Upper lobe of left lung (tissue), 6 donors: ENCODE data around the gene RBFOX2. TPM values are rescaled to one million over a fixed set of nuclear protein-coding genes. Genes with fewer than 3 reads are reported as not detected.

Experiments used
- ATAC-seq, 2 donors: fragments of 200-7000 bp; cut with Tn5 transposase; one replicate each; pipeline ENCODE4 v1.9.1; 2022; ENCODE audit warnings: mild to moderate bottlenecking in 2 of 2, moderate library complexity in 2 of 2; ENCODE audit not compliant: low FRiP score in 2 of 2
- DNase-seq, 2 donors: peaks; one replicate each; pipeline ENCODE4 v3.0.0-alpha.2; 2019 to 2020
- H3K27ac ChIP-seq, 4 donors: fragments of 200-600 bp; sonication (generic); one replicate each; pipeline ENCODE4 v1.5.1; 2016 to 2019
- H3K27me3 ChIP-seq, 4 donors: fragments of 200-600 bp; sonication (generic); one replicate each; pipeline ENCODE4 v1.5.1; 2017 to 2019
- H3K36me3 ChIP-seq, 4 donors: fragments of 200-600 bp; sonication (generic); one replicate each; pipeline ENCODE4 v1.5.1; 2016 to 2019
- H3K4me1 ChIP-seq, 4 donors: fragments of 200-600 bp; sonication (generic); one replicate each; pipeline ENCODE4 v1.5.1; 2018 to 2019
- H3K4me3 ChIP-seq, 4 donors: fragments of 200-600 bp; sonication (generic); one replicate each; pipeline ENCODE4 v1.5.1; 2017 to 2019; ENCODE audit warnings: mild to moderate bottlenecking in 2 of 4, moderate library complexity in 1 of 4
- H3K9me3 ChIP-seq, 4 donors: fragments of 200-600 bp; sonication (generic); one replicate each; pipeline ENCODE4 v1.5.1; 2018 to 2019
- EP300 ChIP-seq, 4 donors: sonication (generic); formaldehyde crosslinking; IDR thresholded peaks; one replicate each; pipeline ENCODE4 v1.5.1; 2017; ENCODE audit warnings: antibody characterized with exemption in 4 of 4, control low read depth in 2 of 4
- POLR2A ChIP-seq, 4 donors: fragments of 450-650 bp; IDR thresholded peaks; one replicate each; pipeline ENCODE4 v1.5.1; 2016 to 2017; ENCODE audit warnings: antibody characterized with exemption in 4 of 4, mild to moderate bottlenecking in 2 of 4
- POLR2AphosphoS5 ChIP-seq, 2 donors: sonication (generic); formaldehyde crosslinking; IDR thresholded peaks; one replicate each; pipeline ENCODE4 v1.5.1; 2017; ENCODE audit warnings: antibody characterized with exemption in 2 of 2
- WGBS, 2 donors: methylation state at CpG; one replicate each; pipeline ENCODE4 v1.1.5; 2017 to 2018; 5-methylcytosine and 5-hydroxymethylcytosine counted together
- total RNA-seq, 6 donors: library from RNA; depleted of rRNA in 4 of 6; stranded (reverse); fragments of >200 nt in 4 of 6; gene quantifications; one replicate each; pipeline versions ENCODE4 v1.1.0 to v1.2.1, GENCODE V29; 2016 to 2021
- TF ChIP-seq, protein P1 (sequence below), 6 experiments: fragments of 450-650 bp in 4 of 6; fragments of 200-600 bp in 2 of 6; sonication (generic) in 2 of 6; IDR thresholded peaks; one replicate each; pipeline ENCODE4 v1.5.1; 2016 to 2019; ENCODE audit warnings: antibody characterized with exemption in 6 of 6
- donor health status: DM: no; HTN: no; CAD: no; lungs with moderate emphysema.
- donor health status: DM: no; HTN: yes; CAD: no; lungs with severe emphysema.

RBFOX2 gene
- total RNA-seq, 6 donors from 2014 or later: 47.8 to 86.4 (median 54.5) TPM

DNA sequence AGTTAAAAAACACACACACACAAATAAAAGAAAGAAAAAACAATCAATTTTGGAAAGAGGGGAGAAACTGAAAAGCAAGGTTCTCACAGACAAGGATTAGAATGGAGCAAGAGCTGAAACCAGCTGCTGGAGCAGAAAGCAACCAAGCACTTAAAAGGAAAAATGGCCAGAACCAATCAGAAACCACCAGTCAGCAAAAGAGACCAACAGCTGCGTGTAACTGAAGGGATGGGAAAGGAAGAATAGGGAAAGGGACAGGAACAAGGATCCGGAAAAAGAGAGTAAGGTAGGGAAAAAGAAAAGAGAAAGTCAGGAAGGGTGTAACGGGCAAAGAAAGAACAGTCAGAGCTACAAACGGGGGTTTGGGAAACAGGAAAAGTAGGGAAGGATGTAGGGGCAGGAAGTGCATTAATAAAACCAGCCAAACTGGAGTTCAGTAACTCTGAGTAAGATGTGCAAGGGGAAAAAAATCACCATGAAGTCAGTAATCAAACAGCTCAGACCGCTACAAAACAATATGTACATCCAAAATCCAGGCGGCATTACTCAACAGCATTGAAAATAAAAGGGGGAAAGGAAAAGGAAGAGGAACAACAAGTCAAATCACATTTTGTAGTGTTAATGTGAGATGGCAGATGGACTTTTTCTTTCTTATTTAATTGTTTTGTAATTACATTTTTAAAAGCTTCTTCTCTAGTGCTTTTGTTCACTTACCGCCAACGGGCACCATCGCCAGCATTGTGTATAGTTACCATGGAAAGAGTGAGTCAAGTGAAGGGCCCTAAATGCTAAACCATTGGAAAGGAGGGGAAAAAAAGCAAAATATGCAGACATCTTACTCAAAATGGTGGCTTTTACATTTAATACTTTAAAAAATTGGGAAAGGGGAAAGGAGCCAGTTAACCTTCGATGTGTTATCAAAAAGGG, 261.7 kb downstream of the RBFOX2 start:
- no peaks in the 10 kb centered on the region for H3K27me3 ChIP-seq
- no peaks in the 10 kb centered on the region for H3K9me3 ChIP-seq
- ATAC-seq (no peak), DNase-seq (no peak)
- no peak overlapping the region for H3K4me3 ChIP-seq
- H3K36me3 ChIP-seq: peaks cover 0 to 2% (median 0%) of the 10 kb centered on the region in 4 donors
- TF ChIP-seq POLR2A (IDR thresholded peaks at IDR 0.05): no peak
- TF ChIP-seq EP300 (IDR thresholded peaks at IDR 0.05): no peak
- TF ChIP-seq POLR2AphosphoS5 (IDR thresholded peaks at IDR 0.05): no peak
- TF ChIP-seq, protein P1, sequence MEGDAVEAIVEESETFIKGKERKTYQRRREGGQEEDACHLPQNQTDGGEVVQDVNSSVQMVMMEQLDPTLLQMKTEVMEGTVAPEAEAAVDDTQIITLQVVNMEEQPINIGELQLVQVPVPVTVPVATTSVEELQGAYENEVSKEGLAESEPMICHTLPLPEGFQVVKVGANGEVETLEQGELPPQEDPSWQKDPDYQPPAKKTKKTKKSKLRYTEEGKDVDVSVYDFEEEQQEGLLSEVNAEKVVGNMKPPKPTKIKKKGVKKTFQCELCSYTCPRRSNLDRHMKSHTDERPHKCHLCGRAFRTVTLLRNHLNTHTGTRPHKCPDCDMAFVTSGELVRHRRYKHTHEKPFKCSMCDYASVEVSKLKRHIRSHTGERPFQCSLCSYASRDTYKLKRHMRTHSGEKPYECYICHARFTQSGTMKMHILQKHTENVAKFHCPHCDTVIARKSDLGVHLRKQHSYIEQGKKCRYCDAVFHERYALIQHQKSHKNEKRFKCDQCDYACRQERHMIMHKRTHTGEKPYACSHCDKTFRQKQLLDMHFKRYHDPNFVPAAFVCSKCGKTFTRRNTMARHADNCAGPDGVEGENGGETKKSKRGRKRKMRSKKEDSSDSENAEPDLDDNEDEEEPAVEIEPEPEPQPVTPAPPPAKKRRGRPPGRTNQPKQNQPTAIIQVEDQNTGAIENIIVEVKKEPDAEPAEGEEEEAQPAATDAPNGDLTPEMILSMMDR (IDR thresholded peaks at IDR 0.05): no peak
- H3K4me1 ChIP-seq: peaks cover 0 to 2% (median 0%) of the 10 kb centered on the region in 4 donors
- 67 to 73% methylated on average over 10 of the region's 10 CpGs for WGBS, 2 donors
- H3K27ac ChIP-seq: peak overlapping the region in 2 of 4 donors; percentile 23 to 37

DNA sequence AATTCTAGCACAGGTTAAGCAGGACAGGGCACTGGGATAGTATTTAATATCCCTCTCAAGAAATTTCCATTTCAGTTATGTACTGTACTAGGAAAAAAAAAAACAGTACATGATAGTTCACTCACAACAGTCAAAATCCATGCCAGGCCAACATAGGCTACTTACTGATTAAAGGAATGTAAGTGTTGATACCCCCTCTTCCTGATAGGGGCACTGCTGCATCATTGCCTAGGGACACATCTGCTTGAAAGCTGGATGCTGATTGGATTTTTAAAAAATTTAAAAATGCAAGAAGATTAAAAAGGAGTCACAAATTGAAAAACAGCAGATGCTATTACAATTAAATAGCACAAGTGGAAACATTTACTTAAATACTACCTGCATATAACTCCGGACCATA, 267.6 kb downstream of the RBFOX2 start:
- WGBS, 2 donors: 93 to 96% methylated on average over 1 of the region's 1 CpG
- ATAC-seq: no peak
- no peak overlapping the region for H3K4me3 ChIP-seq

DNA sequence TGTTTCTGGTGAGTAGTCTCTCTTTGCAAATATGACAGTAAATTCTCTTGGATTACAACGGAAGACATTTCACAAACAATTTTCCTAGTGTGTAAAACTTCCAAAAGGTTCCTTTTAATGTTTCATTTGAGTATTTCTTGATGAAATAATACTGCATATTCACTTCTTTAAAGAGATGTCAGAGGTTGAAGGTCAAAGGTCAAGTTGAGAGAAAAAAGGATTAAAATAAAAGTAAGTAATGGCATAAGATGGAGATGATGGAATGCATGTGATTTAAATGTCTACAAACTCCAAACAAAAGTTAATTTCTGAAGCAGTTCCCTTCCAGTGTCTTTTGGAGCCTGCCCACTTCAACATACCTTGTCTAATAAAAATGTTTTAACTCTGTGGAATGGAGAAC, 270.2 kb downstream of the RBFOX2 start:
- H3K36me3 ChIP-seq: peaks cover 3 to 33% (median 7%) of the 10 kb centered on the region in 4 donors
- 76 to 82% methylated on average over 1 of the region's 1 CpG for WGBS, 2 donors
- ATAC-seq (no peak), DNase-seq (no peak)
- H3K4me1 ChIP-seq: no peaks in the 10 kb centered on the region
- TF ChIP-seq POLR2AphosphoS5 (IDR thresholded peaks at IDR 0.05): no peak
- TF ChIP-seq EP300 (IDR thresholded peaks at IDR 0.05): no peak
- no peak for TF ChIP-seq POLR2A (IDR thresholded peaks at IDR 0.05)
- TF ChIP-seq, protein P1 (IDR thresholded peaks at IDR 0.05): no peak
- H3K4me3 ChIP-seq: no peak overlapping the region
- no peaks in the 10 kb centered on the region for H3K9me3 ChIP-seq
- no peaks in the 10 kb centered on the region for H3K27me3 ChIP-seq
- H3K27ac ChIP-seq: no peak overlapping the region

More for the DNA sequence above, 267.6 kb downstream of the RBFOX2 start:
- Histone ChIP-seq H3K9me3 (no peaks in the 10 kb centered on the region), H3K4me1 (no peaks in the 10 kb centered on the region), H3K27ac (no peak overlapping the region), H3K27me3 (no peaks in the 10 kb centered on the region), H3K36me3 (peaks cover 3 to 31% (median 7%) of the 10 kb centered on the region in 4 donors)
- DNase-seq: no peak
- TF ChIP-seq EP300 (IDR thresholded peaks at IDR 0.05) (no peak), POLR2AphosphoS5 (IDR thresholded peaks at IDR 0.05) (no peak), POLR2A (IDR thresholded peaks at IDR 0.05) (no peak)
- TF ChIP-seq, protein P1 (IDR thresholded peaks at IDR 0.05): no peak

DNA sequence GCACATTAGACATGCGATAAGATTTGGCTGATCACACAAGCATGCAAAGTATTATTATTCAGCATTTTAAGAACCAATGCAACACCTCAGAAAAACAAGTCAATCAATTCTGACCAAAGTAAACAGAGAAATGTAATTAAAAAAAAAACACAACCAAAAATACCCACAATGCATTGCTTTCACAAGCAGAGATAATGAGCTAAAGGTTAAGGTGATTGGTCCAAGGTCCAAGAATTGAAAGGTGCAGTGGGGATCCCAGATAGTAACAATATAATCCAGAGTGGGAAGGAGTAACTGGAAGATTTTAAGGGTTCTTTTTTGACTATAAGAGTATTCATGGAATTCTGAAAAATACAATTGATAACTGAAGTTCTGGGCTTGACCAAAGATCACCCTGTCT, 271.9 kb downstream of the RBFOX2 start:
- TF ChIP-seq POLR2A (IDR thresholded peaks at IDR 0.05) (no peak), POLR2AphosphoS5 (IDR thresholded peaks at IDR 0.05) (no peak), EP300 (IDR thresholded peaks at IDR 0.05) (no peak)
- TF ChIP-seq, protein P1 (IDR thresholded peaks at IDR 0.05): no peak
- WGBS, 2 donors: 97 to 98% methylated on average over 1 of the region's 1 CpG
- Histone ChIP-seq H3K9me3 (no peaks in the 10 kb centered on the region), H3K4me3 (no peak overlapping the region), H3K4me1 (peaks cover 0 to 9% (median 2%) of the 10 kb centered on the region in 4 donors), H3K27ac (no peak overlapping the region), H3K36me3 (peaks cover 3 to 36% (median 7%) of the 10 kb centered on the region in 4 donors), H3K27me3 (no peaks in the 10 kb centered on the region)
- ATAC-seq (no peak), DNase-seq (no peak)
